Mucosa of rectum (tissue), 2 donors: ENCODE measurements around the gene WHRN.

Source experiments
- H3K27ac ChIP-seq, 2 donors: one replicate each; pipeline ENCODE4 v1.7.0; 2013; ENCODE audit warnings: inconsistent platforms in 2 of 2, low read depth in 2 of 2, low read length in 2 of 2
- H3K27me3 ChIP-seq, 2 donors: one replicate each; pipeline ENCODE4 v1.7.0; 2013; ENCODE audit warnings: low read length in 2 of 2; ENCODE audit not compliant: control insufficient read depth in 2 of 2, insufficient read depth in 2 of 2
- H3K36me3 ChIP-seq, 2 donors: one replicate each; pipeline ENCODE4 v1.7.0; 2013; ENCODE audit warnings: low read length in 2 of 2; ENCODE audit not compliant: control insufficient read depth in 2 of 2, insufficient read depth in 2 of 2
- H3K4me1 ChIP-seq, 2 donors: one replicate each; pipeline ENCODE4 v1.7.0; 2013; ENCODE audit warnings: low read length in 2 of 2, mild to moderate bottlenecking in 1 of 2; ENCODE audit not compliant: control insufficient read depth in 2 of 2, insufficient read depth in 2 of 2
- H3K4me3 ChIP-seq, 2 donors: one replicate each; pipeline ENCODE4 v1.7.0; 2013; ENCODE audit warnings: low read length in 2 of 2
- H3K9ac ChIP-seq, 2 donors: one replicate each; pipeline ENCODE4 v1.7.0; 2013; ENCODE audit warnings: low read length in 2 of 2, low read depth in 1 of 2, mild to moderate bottlenecking in 1 of 2
- H3K9me3 ChIP-seq, 2 donors: one replicate each; pipeline ENCODE4 v1.7.0; 2013; ENCODE audit warnings: low read length in 2 of 2; ENCODE audit not compliant: control insufficient read depth in 2 of 2
- donor health status: healthy.
- donor health status: Normal muscosa, but diverticular disease.

The WHRN gene

DNA sequence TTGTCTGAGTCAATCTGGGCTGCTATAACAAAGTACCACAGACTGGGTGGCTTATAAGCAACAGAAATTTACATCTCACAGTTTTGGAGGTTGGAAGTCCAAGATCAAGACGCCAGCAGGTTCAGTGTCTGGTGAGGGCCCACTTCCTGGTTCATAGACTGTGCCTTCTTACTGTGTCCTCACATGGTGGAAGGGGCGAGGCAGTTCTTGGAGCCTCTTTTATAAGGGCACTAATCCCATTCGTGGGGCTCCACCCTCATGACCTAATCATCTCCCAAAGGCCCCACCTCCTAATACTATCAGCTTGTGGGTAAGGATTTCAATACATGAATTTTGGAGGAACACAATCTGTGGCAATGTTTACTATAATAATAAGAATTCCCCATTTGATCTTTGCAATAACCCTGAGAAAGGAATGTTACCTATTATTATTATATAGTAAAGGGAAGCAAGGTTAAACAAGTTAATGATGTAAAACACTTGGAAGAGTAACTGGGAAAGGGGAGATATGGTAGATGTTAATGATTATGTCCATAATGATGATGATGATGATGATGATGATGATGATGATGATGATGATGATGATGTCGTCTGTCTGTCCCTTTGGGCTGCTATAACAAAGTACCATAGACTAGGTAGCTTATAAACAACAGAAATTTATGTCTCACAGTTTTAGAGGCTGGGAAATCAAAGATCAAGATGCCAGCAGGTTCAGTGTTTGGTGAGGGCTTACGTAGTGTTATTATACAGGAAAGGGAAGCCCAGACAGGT, 40.8 kb downstream of the WHRN start:
- H3K4me3 ChIP-seq: no peak overlapping the region
- no peak overlapping the region for H3K9ac ChIP-seq
- H3K27me3 ChIP-seq: no peaks in the 10 kb centered on the region
- H3K27ac ChIP-seq: no peak overlapping the region
- H3K4me1 ChIP-seq: peaks cover 0 to 3% of the 10 kb centered on the region in 2 donors
- H3K9me3 ChIP-seq: no peaks in the 10 kb centered on the region
- no peaks in the 10 kb centered on the region for H3K36me3 ChIP-seq

DNA sequence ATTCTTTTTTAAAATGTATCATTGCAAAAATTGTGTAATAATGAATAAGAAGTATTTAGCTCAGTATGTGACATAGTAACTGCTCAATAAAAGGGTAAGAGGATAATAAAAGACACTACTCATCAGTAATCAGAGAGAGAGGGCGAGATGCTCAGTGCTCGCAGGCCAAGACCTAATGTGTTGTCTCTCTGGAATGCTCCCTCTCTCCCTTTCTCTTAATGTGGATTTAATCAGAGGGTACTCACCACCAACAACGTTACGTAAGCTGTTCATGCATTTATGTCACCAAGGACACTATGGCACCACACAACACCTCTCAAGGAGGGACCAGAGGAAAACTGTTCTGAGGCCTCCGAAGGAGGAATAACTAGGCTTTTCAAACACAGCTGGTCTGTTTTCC, 42.5 kb downstream of the WHRN start:
- Histone ChIP-seq H3K27ac (no peak overlapping the region), H3K4me1 (peaks cover 0 to 3% of the 10 kb centered on the region in 2 donors), H3K9me3 (no peaks in the 10 kb centered on the region), H3K4me3 (no peak overlapping the region), H3K27me3 (no peaks in the 10 kb centered on the region), H3K36me3 (no peaks in the 10 kb centered on the region), H3K9ac (no peak overlapping the region)

DNA sequence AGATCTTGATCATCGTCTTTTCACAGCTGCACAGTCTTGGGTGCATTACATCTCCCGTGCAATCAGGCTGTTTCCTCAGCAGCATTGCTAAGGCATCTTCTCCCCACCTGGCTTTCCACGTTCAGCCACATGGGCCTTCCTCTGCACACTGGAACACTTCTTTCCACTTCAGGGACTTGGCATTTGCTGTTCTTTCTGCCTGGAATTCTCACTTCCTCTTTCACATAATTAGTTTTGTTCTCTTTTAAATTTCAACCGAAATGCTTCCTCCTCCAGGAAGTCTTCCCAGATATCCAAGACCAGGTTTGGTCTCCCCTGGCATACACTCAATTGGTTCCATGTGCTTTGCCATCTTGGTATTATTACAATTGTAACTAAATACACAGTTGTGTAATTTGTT, 43.8 kb downstream of the WHRN start:
- no peaks in the 10 kb centered on the region for H3K36me3 ChIP-seq
- H3K4me1 ChIP-seq: peaks cover 0 to 3% of the 10 kb centered on the region in 2 donors
- no peaks in the 10 kb centered on the region for H3K27me3 ChIP-seq
- H3K27ac ChIP-seq: no peak overlapping the region
- H3K4me3 ChIP-seq: no peak overlapping the region
- no peak overlapping the region for H3K9ac ChIP-seq
- H3K9me3 ChIP-seq: no peaks in the 10 kb centered on the region

DNA sequence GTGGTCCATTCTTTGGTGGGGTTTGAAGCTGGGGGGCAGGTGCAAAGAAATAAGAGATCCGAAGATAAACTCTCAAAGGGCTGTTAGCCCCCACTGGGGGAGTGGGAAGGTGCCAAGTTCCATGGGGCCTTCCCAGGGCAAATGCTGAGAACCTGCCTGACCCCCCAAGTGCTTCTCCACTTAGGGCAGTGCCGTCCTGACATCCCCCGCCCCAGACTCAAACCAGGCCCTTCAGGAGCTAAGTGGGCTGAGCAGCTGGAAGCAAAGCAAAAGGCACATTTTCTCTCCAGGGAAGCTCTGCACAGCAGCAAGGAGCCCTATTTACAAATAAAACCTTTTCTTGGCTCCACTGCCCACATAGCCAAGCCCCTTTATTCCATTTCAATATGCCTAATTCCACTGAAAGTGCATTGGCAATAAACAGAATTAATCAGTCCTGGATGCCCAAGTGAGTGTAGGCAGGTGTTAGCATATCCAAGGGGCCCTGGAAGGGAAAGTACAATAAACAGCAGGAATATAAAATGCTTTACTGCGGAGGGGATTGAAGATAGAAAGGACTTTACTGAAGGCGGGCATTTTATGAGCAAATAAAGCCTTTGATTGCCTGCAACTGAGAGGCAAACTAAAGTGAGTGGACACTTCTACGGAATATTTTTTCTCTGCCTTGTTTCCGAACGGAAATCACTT, 44.6 kb downstream of the WHRN start:
- Histone ChIP-seq H3K36me3 (no peaks in the 10 kb centered on the region), H3K27me3 (no peaks in the 10 kb centered on the region), H3K27ac (no peak overlapping the region), H3K4me3 (no peak overlapping the region), H3K9me3 (no peaks in the 10 kb centered on the region), H3K4me1 (peaks cover 0 to 3% of the 10 kb centered on the region in 2 donors), H3K9ac (no peak overlapping the region)

DNA sequence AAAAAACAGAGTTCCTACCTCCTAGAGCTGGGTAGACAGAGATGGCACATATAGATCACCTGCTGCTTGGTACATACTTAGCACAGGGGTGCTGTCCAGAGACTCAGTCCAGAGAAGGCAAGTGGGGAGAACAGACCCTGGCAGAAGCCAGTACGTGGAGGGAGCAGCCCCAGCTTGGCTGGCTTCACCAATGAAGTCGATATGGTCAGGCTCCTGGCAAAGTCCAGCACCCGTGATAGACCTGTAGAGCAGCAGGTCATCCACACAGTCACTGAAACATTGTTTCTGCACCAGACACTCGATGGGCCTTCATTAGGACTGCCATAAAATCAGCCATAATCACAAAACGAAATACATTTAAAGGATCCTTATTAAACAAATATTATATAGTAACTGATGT, 45.8 kb downstream of the WHRN start:
- H3K27me3 ChIP-seq: no peaks in the 10 kb centered on the region
- peaks cover 0 to 3% of the 10 kb centered on the region in 2 donors for H3K4me1 ChIP-seq
- no peak overlapping the region for H3K4me3 ChIP-seq
- no peak overlapping the region for H3K9ac ChIP-seq
- H3K36me3 ChIP-seq: no peaks in the 10 kb centered on the region
- H3K27ac ChIP-seq: no peak overlapping the region
- H3K9me3 ChIP-seq: no peaks in the 10 kb centered on the region

DNA sequence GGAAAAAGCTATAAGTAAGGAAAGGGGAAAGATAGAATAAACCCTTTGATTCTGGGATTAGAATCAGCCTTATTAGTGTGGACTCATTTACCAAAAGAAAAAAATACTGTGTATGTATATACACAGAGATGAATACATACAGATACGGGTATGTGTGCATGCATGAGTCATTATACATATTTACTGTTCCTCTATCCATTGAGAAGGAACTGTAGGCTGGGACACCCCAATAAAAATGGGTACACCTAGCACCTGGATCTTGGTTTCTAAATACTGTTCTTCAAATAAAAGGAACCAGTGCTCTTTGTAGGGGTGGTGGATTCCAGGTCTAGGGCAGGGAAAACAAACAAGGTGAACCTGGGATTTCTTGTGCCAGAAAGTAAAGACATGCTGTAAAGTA, 48.3 kb downstream of the WHRN start:
- no peaks in the 10 kb centered on the region for H3K27me3 ChIP-seq
- no peak overlapping the region for H3K4me3 ChIP-seq
- no peaks in the 10 kb centered on the region for H3K36me3 ChIP-seq
- H3K4me1 ChIP-seq: peaks cover 5 to 9% of the 10 kb centered on the region in 2 donors
- H3K9me3 ChIP-seq: no peaks in the 10 kb centered on the region
- no peak overlapping the region for H3K9ac ChIP-seq
- H3K27ac ChIP-seq: no peak overlapping the region

DNA sequence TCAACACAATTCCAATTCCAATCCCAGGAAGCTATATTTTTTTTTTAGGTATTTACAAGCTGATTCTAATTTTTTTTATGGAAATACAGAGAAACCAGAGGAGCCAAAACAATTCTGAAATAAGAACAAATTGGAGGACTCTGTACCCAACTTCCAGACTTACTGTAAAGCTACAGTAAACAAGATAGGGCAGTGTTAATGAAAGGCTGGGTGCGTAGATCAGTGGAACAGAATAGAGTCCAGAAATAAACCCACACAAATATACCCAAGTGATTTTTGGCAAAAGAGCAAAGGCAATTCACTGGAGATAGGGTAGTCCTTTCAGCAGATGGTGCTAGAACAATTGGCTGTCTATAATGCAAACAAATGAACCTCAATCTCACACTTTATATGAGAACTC, 50.6 kb downstream of the WHRN start:
- Histone ChIP-seq H3K27me3 (no peaks in the 10 kb centered on the region), H3K4me3 (no peak overlapping the region), H3K27ac (no peak overlapping the region), H3K36me3 (no peaks in the 10 kb centered on the region), H3K9me3 (no peaks in the 10 kb centered on the region), H3K9ac (no peak overlapping the region), H3K4me1 (peaks cover 5 to 6% of the 10 kb centered on the region in 2 donors)

DNA sequence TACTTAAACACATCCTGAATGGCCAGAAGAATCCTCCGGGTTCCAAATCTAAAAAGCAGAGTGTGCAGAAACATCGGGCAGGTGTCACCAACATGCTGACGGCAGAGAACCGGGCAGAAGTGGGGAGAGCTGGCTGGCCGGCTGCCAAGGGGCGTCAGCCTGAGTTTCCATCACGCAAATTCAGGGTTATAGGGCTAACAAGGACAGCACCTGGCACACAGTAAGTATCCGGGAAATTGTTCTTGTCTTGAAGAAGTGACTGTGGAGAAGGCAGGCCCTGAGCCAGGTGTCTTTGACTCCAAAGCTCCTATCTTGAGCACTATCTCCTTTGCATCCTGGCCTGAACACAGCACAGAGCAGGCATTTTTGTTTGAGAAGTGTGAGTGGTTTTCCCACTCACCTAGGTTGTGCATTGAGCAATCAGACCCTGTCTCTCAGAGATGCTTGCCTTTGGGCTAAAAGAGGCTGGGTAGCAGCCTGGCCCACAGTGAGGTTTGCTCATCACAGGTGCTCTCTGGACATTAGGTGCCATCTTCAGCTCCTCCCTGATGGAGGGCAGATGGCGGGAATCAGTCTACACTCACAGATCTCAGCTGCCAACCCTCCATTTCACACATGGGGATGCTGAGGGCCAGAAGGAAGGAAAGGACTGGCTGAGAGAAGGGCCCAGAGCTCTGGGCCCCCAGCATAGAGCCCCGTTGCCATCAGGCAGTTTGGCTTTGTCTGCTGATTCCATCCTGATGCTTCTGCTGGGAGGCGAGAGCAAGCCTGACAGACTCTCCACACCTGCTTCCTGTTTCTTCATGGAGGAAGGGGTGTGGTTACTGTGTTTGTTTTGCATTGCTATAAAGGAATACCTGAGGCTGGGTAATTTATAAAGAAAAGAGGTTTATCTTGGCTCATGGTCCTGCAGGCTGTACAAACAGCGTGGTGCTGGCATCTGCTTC, 52.8 kb downstream of the WHRN start:
- H3K27ac ChIP-seq: peak overlapping the region in 1 of 2 donors; percentile 40

DNA sequence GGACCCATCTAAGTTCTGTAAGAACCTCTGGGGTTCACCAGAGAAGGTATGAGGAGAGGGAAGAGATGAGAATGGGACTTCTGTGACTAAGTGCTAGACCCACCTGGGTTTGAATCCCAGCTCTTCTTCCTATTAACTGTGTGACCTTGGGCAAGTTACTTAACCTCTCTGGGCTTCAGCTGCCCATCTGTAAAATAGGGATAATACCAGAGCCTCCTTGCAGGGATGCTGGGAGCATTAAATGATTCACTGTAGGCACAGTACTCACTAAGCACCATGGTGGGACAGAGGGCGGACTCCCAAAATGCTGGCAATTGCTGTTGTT, 53.6 kb downstream of the WHRN start:
- no peaks in the 10 kb centered on the region for H3K9me3 ChIP-seq
- H3K9ac ChIP-seq: no peak overlapping the region
- H3K36me3 ChIP-seq: no peaks in the 10 kb centered on the region
- no peaks in the 10 kb centered on the region for H3K27me3 ChIP-seq
- H3K4me3 ChIP-seq: no peak overlapping the region
- no peak overlapping the region for H3K27ac ChIP-seq
- H3K4me1 ChIP-seq: peaks cover 5 to 6% of the 10 kb centered on the region in 2 donors

More for the DNA sequence above, 52.8 kb downstream of the WHRN start:
- no peak overlapping the region for H3K4me3 ChIP-seq
- H3K4me1 ChIP-seq: peaks cover 5 to 6% of the 10 kb centered on the region in 2 donors
- H3K9ac ChIP-seq: no peak overlapping the region
- H3K36me3 ChIP-seq: no peaks in the 10 kb centered on the region
- no peaks in the 10 kb centered on the region for H3K27me3 ChIP-seq
- H3K9me3 ChIP-seq: no peaks in the 10 kb centered on the region
